HG03060 (cell line): ENCODE results near the gene BCAS3.
"Not testable (repeated sequence)": the region's sequence is repeated elsewhere in the genome, so short reads cannot be mapped to it uniquely, and the experiment has no call there.

Experiments
- ATAC-seq: cut with Tn5 transposase; IDR thresholded peaks from one replicate; pipeline ENCODE4 v1.9.1; 2021; ENCODE audit warnings: low read depth, moderate number of reproducible peaks; ENCODE audit not compliant: unreplicated experiment

The BCAS3 gene

GRCh38 chr17:61235001-61235826 is 557.6 kb downstream of the BCAS3 start:
- no peak for ATAC-seq

GRCh38 chr17:61235827-61236197 is 558.2 kb downstream of the BCAS3 start:
- ATAC-seq: no peak

GRCh38 chr17:61237275-61237674 is 559.6 kb downstream of the BCAS3 start:
- ATAC-seq: no peak

GRCh38 chr17:61238455-61238933 is 560.8 kb downstream of the BCAS3 start:
- no peak for ATAC-seq

- no peak for ATAC-seq
Measured at GRCh38 chr17:61239327-61239726, 561.7 kb downstream of the BCAS3 start.

- ATAC-seq: no peak
Measured at GRCh38 chr17:61239953-61240352, 562.3 kb downstream of the BCAS3 start.

- no peak for ATAC-seq
Measured at GRCh38 chr17:61240851-61241468, 563.3 kb downstream of the BCAS3 start.

GRCh38 chr17:61244988-61245387 is 567.3 kb downstream of the BCAS3 start:
- ATAC-seq: not testable (repeated sequence)

- ATAC-seq: no peak
Measured at GRCh38 chr17:61245706-61246135, 568.1 kb downstream of the BCAS3 start.

GRCh38 chr17:61247439-61247838 is 569.8 kb downstream of the BCAS3 start:
- no peak for ATAC-seq

- no peak for ATAC-seq
Measured at GRCh38 chr17:61248399-61248798, 570.7 kb downstream of the BCAS3 start.

GRCh38 chr17:61249649-61250299 is 572.1 kb downstream of the BCAS3 start:
- no peak for ATAC-seq

- no peak for ATAC-seq
Measured at GRCh38 chr17:61250335-61250890, 572.8 kb downstream of the BCAS3 start.

- ATAC-seq: no peak
Measured at GRCh38 chr17:61251939-61252865, 574.6 kb downstream of the BCAS3 start.

GRCh38 chr17:61253362-61253761 is 575.7 kb downstream of the BCAS3 start:
- ATAC-seq: no peak

- no peak for ATAC-seq
Measured at GRCh38 chr17:61253937-61254574, 576.4 kb downstream of the BCAS3 start.

GRCh38 chr17:61254904-61255303 is 577.3 kb downstream of the BCAS3 start:
- ATAC-seq: no peak

GRCh38 chr17:61255647-61256046 is 578.0 kb downstream of the BCAS3 start:
- ATAC-seq: no peak

- no peak for ATAC-seq
Measured at GRCh38 chr17:61259360-61259759, 581.7 kb downstream of the BCAS3 start.
